ENCODE results near the gene HPS6.

DNA sequence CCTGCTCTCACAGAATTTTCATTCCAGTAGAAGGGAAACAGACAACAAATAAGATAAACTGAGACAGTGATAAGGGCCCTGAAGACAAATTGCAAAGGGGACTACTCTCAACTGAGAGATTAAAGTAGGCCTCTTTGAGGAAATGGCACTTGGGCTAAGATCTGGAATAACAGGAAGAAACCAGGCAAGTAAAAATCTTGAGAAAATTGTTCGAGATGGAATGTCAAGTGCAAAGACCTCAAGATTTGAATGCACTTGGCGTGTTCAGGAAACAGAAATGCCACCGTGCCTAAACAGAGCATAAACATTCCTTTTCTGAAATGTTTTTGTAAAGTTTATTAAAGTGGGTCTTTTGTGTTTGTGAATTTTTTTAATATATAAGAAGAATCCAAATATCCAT, 19.9 kb upstream of the HPS6 start:
- TF ChIP-seq IRF2 (CRISPR knock-in tag; IDR thresholded peaks at IDR 0.05) (no peak), ZNF23 (CRISPR knock-in tag; IDR thresholded peaks at IDR 0.05) (no peak), HMG20B (CRISPR knock-in tag; IDR thresholded peaks at IDR 0.05) (no peak), FOXP1 (CRISPR knock-in tag; IDR thresholded peaks at IDR 0.05) (no peak), BDP1 (IDR thresholded peaks at IDR 0.05; ENCODE audit: insufficient read depth, insufficient read length) (no peak), FOXJ2 (tag; IDR thresholded peaks at IDR 0.05) (no peak)
- TF ChIP-seq, protein P1, sequence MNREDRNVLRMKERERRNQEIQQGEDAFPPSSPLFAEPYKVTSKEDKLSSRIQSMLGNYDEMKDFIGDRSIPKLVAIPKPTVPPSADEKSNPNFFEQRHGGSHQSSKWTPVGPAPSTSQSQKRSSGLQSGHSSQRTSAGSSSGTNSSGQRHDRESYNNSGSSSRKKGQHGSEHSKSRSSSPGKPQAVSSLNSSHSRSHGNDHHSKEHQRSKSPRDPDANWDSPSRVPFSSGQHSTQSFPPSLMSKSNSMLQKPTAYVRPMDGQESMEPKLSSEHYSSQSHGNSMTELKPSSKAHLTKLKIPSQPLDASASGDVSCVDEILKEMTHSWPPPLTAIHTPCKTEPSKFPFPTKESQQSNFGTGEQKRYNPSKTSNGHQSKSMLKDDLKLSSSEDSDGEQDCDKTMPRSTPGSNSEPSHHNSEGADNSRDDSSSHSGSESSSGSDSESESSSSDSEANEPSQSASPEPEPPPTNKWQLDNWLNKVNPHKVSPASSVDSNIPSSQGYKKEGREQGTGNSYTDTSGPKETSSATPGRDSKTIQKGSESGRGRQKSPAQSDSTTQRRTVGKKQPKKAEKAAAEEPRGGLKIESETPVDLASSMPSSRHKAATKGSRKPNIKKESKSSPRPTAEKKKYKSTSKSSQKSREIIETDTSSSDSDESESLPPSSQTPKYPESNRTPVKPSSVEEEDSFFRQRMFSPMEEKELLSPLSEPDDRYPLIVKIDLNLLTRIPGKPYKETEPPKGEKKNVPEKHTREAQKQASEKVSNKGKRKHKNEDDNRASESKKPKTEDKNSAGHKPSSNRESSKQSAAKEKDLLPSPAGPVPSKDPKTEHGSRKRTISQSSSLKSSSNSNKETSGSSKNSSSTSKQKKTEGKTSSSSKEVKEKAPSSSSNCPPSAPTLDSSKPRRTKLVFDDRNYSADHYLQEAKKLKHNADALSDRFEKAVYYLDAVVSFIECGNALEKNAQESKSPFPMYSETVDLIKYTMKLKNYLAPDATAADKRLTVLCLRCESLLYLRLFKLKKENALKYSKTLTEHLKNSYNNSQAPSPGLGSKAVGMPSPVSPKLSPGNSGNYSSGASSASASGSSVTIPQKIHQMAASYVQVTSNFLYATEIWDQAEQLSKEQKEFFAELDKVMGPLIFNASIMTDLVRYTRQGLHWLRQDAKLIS (CRISPR knock-in tag; IDR thresholded peaks at IDR 0.05) = no peak
- TF ChIP-seq, protein P2, sequence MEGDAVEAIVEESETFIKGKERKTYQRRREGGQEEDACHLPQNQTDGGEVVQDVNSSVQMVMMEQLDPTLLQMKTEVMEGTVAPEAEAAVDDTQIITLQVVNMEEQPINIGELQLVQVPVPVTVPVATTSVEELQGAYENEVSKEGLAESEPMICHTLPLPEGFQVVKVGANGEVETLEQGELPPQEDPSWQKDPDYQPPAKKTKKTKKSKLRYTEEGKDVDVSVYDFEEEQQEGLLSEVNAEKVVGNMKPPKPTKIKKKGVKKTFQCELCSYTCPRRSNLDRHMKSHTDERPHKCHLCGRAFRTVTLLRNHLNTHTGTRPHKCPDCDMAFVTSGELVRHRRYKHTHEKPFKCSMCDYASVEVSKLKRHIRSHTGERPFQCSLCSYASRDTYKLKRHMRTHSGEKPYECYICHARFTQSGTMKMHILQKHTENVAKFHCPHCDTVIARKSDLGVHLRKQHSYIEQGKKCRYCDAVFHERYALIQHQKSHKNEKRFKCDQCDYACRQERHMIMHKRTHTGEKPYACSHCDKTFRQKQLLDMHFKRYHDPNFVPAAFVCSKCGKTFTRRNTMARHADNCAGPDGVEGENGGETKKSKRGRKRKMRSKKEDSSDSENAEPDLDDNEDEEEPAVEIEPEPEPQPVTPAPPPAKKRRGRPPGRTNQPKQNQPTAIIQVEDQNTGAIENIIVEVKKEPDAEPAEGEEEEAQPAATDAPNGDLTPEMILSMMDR (IDR thresholded peaks at IDR 0.05 in 2 of 3, conservative IDR thresholded peaks at IDR 0.05 in 1 of 3; ENCODE audit: insufficient read depth in 2 of 3, low read depth in 1 of 3, low read length in 3 of 3) = no peak
- TF ChIP-seq, protein P3, sequence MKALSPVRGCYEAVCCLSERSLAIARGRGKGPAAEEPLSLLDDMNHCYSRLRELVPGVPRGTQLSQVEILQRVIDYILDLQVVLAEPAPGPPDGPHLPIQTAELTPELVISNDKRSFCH (CRISPR knock-in tag; IDR thresholded peaks at IDR 0.05) = no peak
- TF ChIP-seq, protein P3 (tag; IDR thresholded peaks at IDR 0.05) = no peak
- TF ChIP-seq, protein P4, sequence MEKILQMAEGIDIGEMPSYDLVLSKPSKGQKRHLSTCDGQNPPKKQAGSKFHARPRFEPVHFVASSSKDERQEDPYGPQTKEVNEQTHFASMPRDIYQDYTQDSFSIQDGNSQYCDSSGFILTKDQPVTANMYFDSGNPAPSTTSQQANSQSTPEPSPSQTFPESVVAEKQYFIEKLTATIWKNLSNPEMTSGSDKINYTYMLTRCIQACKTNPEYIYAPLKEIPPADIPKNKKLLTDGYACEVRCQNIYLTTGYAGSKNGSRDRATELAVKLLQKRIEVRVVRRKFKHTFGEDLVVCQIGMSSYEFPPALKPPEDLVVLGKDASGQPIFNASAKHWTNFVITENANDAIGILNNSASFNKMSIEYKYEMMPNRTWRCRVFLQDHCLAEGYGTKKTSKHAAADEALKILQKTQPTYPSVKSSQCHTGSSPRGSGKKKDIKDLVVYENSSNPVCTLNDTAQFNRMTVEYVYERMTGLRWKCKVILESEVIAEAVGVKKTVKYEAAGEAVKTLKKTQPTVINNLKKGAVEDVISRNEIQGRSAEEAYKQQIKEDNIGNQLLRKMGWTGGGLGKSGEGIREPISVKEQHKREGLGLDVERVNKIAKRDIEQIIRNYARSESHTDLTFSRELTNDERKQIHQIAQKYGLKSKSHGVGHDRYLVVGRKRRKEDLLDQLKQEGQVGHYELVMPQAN (IDR thresholded peaks at IDR 0.05; ENCODE audit: borderline replicate concordance) = no peak

Measured in K562 (cell line).